NT2/D1 (cell line): ENCODE measurements around the gene MTM1.

Source experiments
- SUZ12 ChIP-seq: IDR thresholded peaks from 2 replicates; pipeline ENCODE4 v1.6.1; 2011; ENCODE audit not compliant: insufficient read length, insufficient read depth; ENCODE audit errors: extremely low read depth
- YY1 ChIP-seq: IDR thresholded peaks from 2 replicates; pipeline ENCODE4 v1.6.1; 2011; ENCODE audit not compliant: insufficient read length, insufficient read depth
- ZNF274 ChIP-seq: IDR thresholded peaks from 2 replicates; pipeline ENCODE4 v1.6.1; 2011; ENCODE audit warnings: mild to moderate bottlenecking, low read depth, low read length

GRCh38 chrX:150587585-150588503 is 19.4 kb downstream of the MTM1 start:
- TF ChIP-seq YY1 (no peak), ZNF274 (no peak), SUZ12 (no peak)
